ENCODE measurements around the gene CSK. TPM values are rescaled to one million over a fixed set of nuclear protein-coding genes. Genes with fewer than 3 reads are reported as not detected.

Gene CSK
- total RNA-seq, 4 donors from 2014 or later, result 30.6 to 130 (median 45.2) TPM

GRCh38 chr15:74838746-74839525, 57.1 kb downstream of the CSK start:
- intact Hi-C loops (cut with DNase I), result no loop called here
- peaks cover 10 to 67% (median 20%) of the 10 kb centered on the region in 3 donors for H3K36me3 ChIP-seq
- H3K27ac ChIP-seq, result no peak overlapping the region
- no peaks in the 10 kb centered on the region for H3K9me3 ChIP-seq
- TF ChIP-seq CTCF (IDR thresholded peaks at IDR 0.05) (no peak), POLR2A (IDR thresholded peaks at IDR 0.05) (no peak)
- DNase-seq, result no peak
- peaks cover 15 to 37% (median 27%) of the 10 kb centered on the region in 3 donors for H3K4me1 ChIP-seq
- no peaks in the 10 kb centered on the region for H3K27me3 ChIP-seq
- no peak overlapping the region for H3K4me3 ChIP-seq
- 75 to 94% methylated on average over 5 to 8 of the region's 11 CpGs for WGBS, 2 donors

GRCh38 chr15:74839526-74840395, 57.9 kb downstream of the CSK start:
- no peak for DNase-seq
- Histone ChIP-seq H3K4me1 (peaks cover 19 to 44% (median 27%) of the 10 kb centered on the region in 3 donors), H3K27me3 (no peaks in the 10 kb centered on the region), H3K27ac (no peak overlapping the region), H3K9me3 (no peaks in the 10 kb centered on the region), H3K36me3 (peaks cover 10 to 76% (median 20%) of the 10 kb centered on the region in 3 donors), H3K4me3 (no peak overlapping the region)
- WGBS, 2 donors, result 83 to 95% methylated on average over 2 to 4 of the region's 31 CpGs
- TF ChIP-seq CTCF (IDR thresholded peaks at IDR 0.05) (no peak), POLR2A (IDR thresholded peaks at IDR 0.05) (no peak)
- intact Hi-C loops (cut with DNase I), result no loop called here

- Histone ChIP-seq H3K36me3 (peaks cover 10 to 83% (median 25%) of the 10 kb centered on the region in 3 donors), H3K4me3 (peak overlapping the region in 2 of 4 donors; percentile 91 to 98), H3K9me3 (no peaks in the 10 kb centered on the region), H3K27ac (peak overlapping the region in 2 of 4 donors; percentile 97 to 98), H3K4me1 (peaks cover 19 to 55% (median 27%) of the 10 kb centered on the region in 3 donors), H3K27me3 (no peaks in the 10 kb centered on the region)
- TF ChIP-seq POLR2A (IDR thresholded peaks at IDR 0.05) (no peak), CTCF (IDR thresholded peaks at IDR 0.05) (no peak)
- WGBS, 2 donors, result 87 to 96% methylated on average over 6 to 8 of the region's 9 CpGs
- no peak for DNase-seq
- intact Hi-C loops (cut with DNase I), result no loop called here
Observed at GRCh38 chr15:74840851-74841775, 59.2 kb downstream of the CSK start.

GRCh38 chr15:74841891-74842373, 60.1 kb downstream of the CSK start:
- DNase-seq, result no peak
- Histone ChIP-seq H3K27ac (peak overlapping the region; percentile 93 to 98 (median 96)), H3K9me3 (no peaks in the 10 kb centered on the region), H3K27me3 (no peaks in the 10 kb centered on the region), H3K4me3 (peak overlapping the region; percentile 78 to 98 (median 92)), H3K36me3 (peaks cover 6 to 82% (median 16%) of the 10 kb centered on the region in 3 donors), H3K4me1 (peaks cover 19 to 55% (median 27%) of the 10 kb centered on the region in 3 donors)
- intact Hi-C loops (cut with DNase I), result no loop called here
- TF ChIP-seq POLR2A (IDR thresholded peaks at IDR 0.05), result no peak
- no peak for TF ChIP-seq CTCF (IDR thresholded peaks at IDR 0.05)
- 77 to 81% methylated on average over 10 to 11 of the region's 14 CpGs for WGBS, 2 donors

Measured in esophagus squamous epithelium (tissue), 5 donors.